ENCODE measurements around the gene ONECUT3.

GRCh38 chr19:1779574-1779973 lies 26.3 kb downstream of the ONECUT3 start:
- TF ChIP-seq CTCF (IDR thresholded peaks at IDR 0.05; ENCODE audit: extremely low read depth in 1 of 2, insufficient read depth in 1 of 2, low read depth in 1 of 2, low read length in 2 of 2) (no peak), MYC (IDR thresholded peaks at IDR 0.05; ENCODE audit: low read depth, low read length) (no peak), POLR2AphosphoS5 (IDR thresholded peaks at IDR 0.05; ENCODE audit: insufficient read depth, low read depth, low read length) (no peak), JUN (IDR thresholded peaks at IDR 0.05; ENCODE audit: borderline replicate concordance, insufficient read depth, insufficient read length, low read depth) (no peak), EZH2 (IDR thresholded peaks at IDR 0.05; ENCODE audit: borderline replicate concordance, low read depth, low read length, severe bottlenecking) (peak; percentile 20), FOS (IDR thresholded peaks at IDR 0.05; ENCODE audit: borderline replicate concordance, insufficient read depth, low read length) (no peak), POLR2A (IDR thresholded peaks at IDR 0.05; ENCODE audit: low read depth, low read length) (no peak)
